ENCODE results near the gene ZDHHC11B. TPM values are rescaled to one million over a fixed set of nuclear protein-coding genes. Genes with fewer than 3 reads are reported as not detected.
A peak's percentile ranks its signal among the peaks of the same experiment; 100 is the strongest.
"Not testable (repeated sequence)": the region's sequence is repeated elsewhere in the genome, so short reads cannot be mapped to it uniquely, and the experiment has no call there.

Gene ZDHHC11B
- total RNA-seq, 1 donor from 2014 or later, result 2.7 TPM

GRCh38 chr5:756865-757345 lies 27.6 kb downstream of the ZDHHC11B start:
- Histone ChIP-seq H3K27me3 (no peaks in the 10 kb centered on the region), H3K27ac (no peak overlapping the region), H3K9me3 (no peaks in the 10 kb centered on the region), H3K4me3 (no peak overlapping the region), H3K4me1 (peaks cover 31% of the 10 kb centered on the region), H3K36me3 (no peaks in the 10 kb centered on the region)
- TF ChIP-seq POLR2A (IDR thresholded peaks at IDR 0.05) (no peak), POLR2AphosphoS5 (IDR thresholded peaks at IDR 0.05; ENCODE audit: insufficient read depth in 1 of 2, low read depth in 1 of 2) (no peak), CTCF (IDR thresholded peaks at IDR 0.05) (no peak)
- intact Hi-C loops (cut with DNase I), result no loop called here
- DNase-seq (ENCODE audit: extremely low spot score in 2 of 2), result peak in 1 of 2 donors; percentile 80

- H3K9me3 ChIP-seq, result no peaks in the 10 kb centered on the region
- H3K36me3 ChIP-seq, result no peaks in the 10 kb centered on the region
- intact Hi-C loops (cut with DNase I), result no loop called here
- TF ChIP-seq POLR2AphosphoS5 (IDR thresholded peaks at IDR 0.05; ENCODE audit: insufficient read depth in 1 of 2, low read depth in 1 of 2) (no peak), CTCF (IDR thresholded peaks at IDR 0.05) (no peak), POLR2A (IDR thresholded peaks at IDR 0.05) (no peak)
- peaks cover 31% of the 10 kb centered on the region for H3K4me1 ChIP-seq
- H3K27ac ChIP-seq, result no peak overlapping the region
- no peak overlapping the region for H3K4me3 ChIP-seq
- peak in 1 of 2 donors; percentile 99 for DNase-seq (ENCODE audit: extremely low spot score in 2 of 2)
- no peaks in the 10 kb centered on the region for H3K27me3 ChIP-seq
Measured at GRCh38 chr5:756171-756570, 28.4 kb downstream of the ZDHHC11B start.

GRCh38 chr5:754143-754632 lies 30.3 kb downstream of the ZDHHC11B start:
- DNase-seq (ENCODE audit: extremely low spot score in 2 of 2), result peak in 1 of 2 donors; percentile 96
- H3K27ac ChIP-seq; H3K36me3 ChIP-seq; H3K4me3 ChIP-seq; intact Hi-C loops (cut with DNase I); H3K9me3 ChIP-seq; H3K27me3 ChIP-seq: not testable (repeated sequence)
- H3K4me1 ChIP-seq, result peaks cover 26% of the 10 kb centered on the region

- H3K9me3 ChIP-seq; intact Hi-C loops (cut with DNase I); DNase-seq (ENCODE audit: extremely low spot score in 2 of 2); H3K27me3 ChIP-seq; H3K4me3 ChIP-seq; H3K27ac ChIP-seq; H3K36me3 ChIP-seq: not testable (repeated sequence)
- H3K4me1 ChIP-seq, result peaks cover 20% of the 10 kb centered on the region
Measured at GRCh38 chr5:753567-754142, 30.9 kb downstream of the ZDHHC11B start.

GRCh38 chr5:752532-753115 lies 31.9 kb downstream of the ZDHHC11B start:
- H3K9me3 ChIP-seq; H3K36me3 ChIP-seq; intact Hi-C loops (cut with DNase I); H3K27ac ChIP-seq; H3K4me3 ChIP-seq; H3K4me1 ChIP-seq; H3K27me3 ChIP-seq: not testable (repeated sequence)
- peak in 1 of 2 donors; percentile 55 for DNase-seq (ENCODE audit: extremely low spot score in 2 of 2)

GRCh38 chr5:751992-752391 lies 32.5 kb downstream of the ZDHHC11B start:
- H3K9me3 ChIP-seq; H3K27ac ChIP-seq; intact Hi-C loops (cut with DNase I); H3K27me3 ChIP-seq; H3K4me1 ChIP-seq; H3K4me3 ChIP-seq; H3K36me3 ChIP-seq: not testable (repeated sequence)
- DNase-seq (ENCODE audit: extremely low spot score in 2 of 2), result peak in 1 of 2 donors; percentile 52

GRCh38 chr5:751496-751895 lies 33.0 kb downstream of the ZDHHC11B start:
- intact Hi-C loops (cut with DNase I), result no loop called here
- Histone ChIP-seq H3K4me1 (no peaks in the 10 kb centered on the region), H3K9me3 (no peaks in the 10 kb centered on the region), H3K27ac (no peak overlapping the region), H3K4me3 (no peak overlapping the region), H3K27me3 (no peaks in the 10 kb centered on the region), H3K36me3 (no peaks in the 10 kb centered on the region)
- DNase-seq (ENCODE audit: extremely low spot score in 2 of 2), result peak in 1 of 2 donors; percentile 81
- no peak for TF ChIP-seq POLR2AphosphoS5 (IDR thresholded peaks at IDR 0.05; ENCODE audit: insufficient read depth in 1 of 2, low read depth in 1 of 2)
- no peak for TF ChIP-seq POLR2A (IDR thresholded peaks at IDR 0.05)
- no peak for TF ChIP-seq CTCF (IDR thresholded peaks at IDR 0.05)

GRCh38 chr5:750226-750625 lies 34.3 kb downstream of the ZDHHC11B start:
- H3K4me3 ChIP-seq; H3K4me1 ChIP-seq; intact Hi-C loops (cut with DNase I); H3K27me3 ChIP-seq; H3K27ac ChIP-seq; H3K36me3 ChIP-seq; H3K9me3 ChIP-seq: not testable (repeated sequence)
- DNase-seq (ENCODE audit: extremely low spot score in 2 of 2), result peak; percentile 25 to 95
